Measurements from ENCODE around the gene OR2T6.

GRCh38 chr1:248416226-248416625 is 40.7 kb downstream of the OR2T6 start:
- TF ChIP-seq EP300 (IDR thresholded peaks at IDR 0.05) (no peak), CTCF (IDR thresholded peaks at IDR 0.05) (no peak), POLR2AphosphoS5 (IDR thresholded peaks at IDR 0.05) (no peak), POLR2A (IDR thresholded peaks at IDR 0.05) (no peak)
